HG02798 (cell line): ENCODE results near the gene CUX1.
A peak's percentile ranks its signal among the peaks of the same experiment; 100 is the strongest.
"Not testable (repeated sequence)": the region's sequence is repeated elsewhere in the genome, so short reads cannot be mapped to it uniquely, and the experiment has no call there.

Experiments
- ATAC-seq: cut with Tn5 transposase; IDR thresholded peaks from one replicate; pipeline ENCODE4 v1.9.1; 2021; ENCODE audit warnings: mild to moderate bottlenecking; ENCODE audit not compliant: unreplicated experiment, poor library complexity

Gene CUX1

GRCh38 chr7:102103027-102103372, 285.6 kb downstream of the CUX1 start:
- ATAC-seq: no peak

DNA sequence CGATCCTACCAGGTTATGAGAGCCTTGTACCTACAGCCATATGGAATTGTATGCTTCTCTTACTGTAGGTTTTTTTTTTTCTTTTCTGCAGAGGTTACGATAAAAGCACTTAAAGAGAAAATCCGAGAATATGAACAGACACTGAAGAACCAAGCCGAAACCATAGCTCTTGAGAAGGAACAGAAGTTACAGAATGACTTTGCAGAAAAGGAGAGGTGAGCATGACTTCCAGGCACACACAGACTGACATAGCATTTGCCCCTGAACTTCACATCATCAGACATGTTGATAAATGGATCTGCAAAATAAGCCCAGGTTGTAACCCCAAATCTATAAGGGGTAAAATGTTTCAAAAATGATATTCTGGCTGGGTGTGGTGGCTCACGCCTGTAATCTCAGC, 286.8 kb downstream of the CUX1 start:
- ATAC-seq: no peak

DNA sequence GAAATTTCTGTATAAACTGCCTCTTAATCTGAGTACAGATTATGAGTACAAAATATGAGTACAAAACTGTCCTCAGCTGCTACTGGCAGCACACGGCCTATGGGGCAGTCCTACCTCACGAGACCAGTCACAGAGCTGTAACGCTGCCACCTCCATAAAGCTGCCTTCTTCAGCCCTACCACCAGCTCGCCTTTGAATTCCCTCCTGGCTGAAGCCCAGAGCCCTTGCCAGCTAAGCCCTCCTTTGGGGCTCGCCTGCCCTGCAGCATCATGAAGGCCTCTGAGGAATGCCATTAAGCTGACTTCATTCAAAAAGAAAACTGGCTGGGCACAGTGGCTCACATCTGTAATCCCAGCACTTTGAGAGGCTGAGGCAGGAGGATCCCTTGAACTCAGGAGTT, 289.2 kb downstream of the CUX1 start:
- no peak for ATAC-seq

DNA sequence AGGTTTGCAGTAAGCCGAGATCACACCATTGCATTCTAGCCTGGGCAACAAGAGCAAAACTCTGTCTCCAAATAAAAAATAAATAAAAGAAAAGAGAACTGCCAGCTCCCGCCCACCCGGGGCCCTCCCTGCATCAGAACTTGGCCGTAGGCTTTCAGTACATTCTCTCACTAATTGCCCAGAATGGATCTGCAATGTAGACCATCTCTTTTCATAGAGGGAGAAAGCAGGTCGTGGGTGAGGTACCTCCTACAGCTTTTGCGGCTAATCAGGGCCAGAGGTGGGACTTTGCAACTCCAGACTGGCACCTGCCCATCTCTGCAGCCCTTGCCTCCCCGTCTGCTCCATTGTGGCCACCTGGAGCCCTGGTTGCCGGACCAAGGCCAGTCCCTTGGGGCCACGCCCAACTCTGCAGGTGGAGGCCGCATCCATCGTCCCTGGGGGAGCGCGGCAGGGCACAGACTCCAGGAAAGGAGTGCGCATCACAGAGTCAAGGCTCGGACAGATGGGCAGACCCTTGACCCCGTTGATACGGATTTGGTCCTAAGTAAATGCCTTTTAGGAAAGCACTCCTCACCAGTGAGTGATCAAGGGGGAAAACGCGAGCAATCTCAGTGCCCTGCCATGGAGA, 290.2 kb downstream of the CUX1 start:
- no peak for ATAC-seq

GRCh38 chr7:102111061-102112041, 293.9 kb downstream of the CUX1 start:
- no peak for ATAC-seq

DNA sequence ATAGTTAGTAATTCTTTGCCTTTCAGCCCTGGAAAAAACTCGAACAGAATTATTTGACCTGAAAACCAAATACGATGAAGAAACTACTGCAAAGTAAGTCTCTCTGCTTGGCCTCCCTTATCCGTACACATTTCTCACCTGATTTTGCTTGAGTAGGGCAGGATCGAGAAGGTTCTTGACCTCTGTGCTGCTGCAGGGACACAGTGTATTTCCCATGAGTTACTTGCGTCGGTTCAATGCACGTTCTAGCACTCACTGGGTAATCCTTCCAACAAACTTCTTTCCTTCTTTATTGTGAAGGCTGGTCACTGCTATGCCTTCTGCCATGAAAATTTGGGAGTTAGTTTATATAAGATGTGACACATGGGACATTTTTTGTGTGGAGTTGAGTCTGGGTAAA, 297.8 kb downstream of the CUX1 start:
- no peak for ATAC-seq

DNA sequence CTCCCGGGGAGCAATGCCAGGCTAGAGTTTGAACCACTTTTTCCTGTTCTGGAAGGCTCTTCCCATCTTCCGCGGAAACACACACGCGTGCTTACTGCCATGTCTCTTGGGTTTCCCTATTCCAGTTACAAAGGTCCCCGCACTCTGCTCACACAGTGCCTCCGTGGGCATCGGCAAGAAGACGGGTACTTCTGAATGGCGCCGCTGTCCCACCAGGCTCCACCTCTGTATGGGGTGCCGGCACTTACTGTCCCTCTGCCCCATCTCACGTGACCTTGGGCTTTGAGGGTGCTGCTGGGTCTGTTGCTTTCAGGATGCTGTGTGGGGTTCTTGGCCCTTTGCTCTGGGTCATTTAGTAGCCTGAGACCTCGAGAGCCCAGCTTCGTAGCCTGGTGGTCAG, 298.5 kb downstream of the CUX1 start:
- no peak for ATAC-seq

GRCh38 chr7:102117743-102118142, 300.3 kb downstream of the CUX1 start:
- ATAC-seq: no peak

DNA sequence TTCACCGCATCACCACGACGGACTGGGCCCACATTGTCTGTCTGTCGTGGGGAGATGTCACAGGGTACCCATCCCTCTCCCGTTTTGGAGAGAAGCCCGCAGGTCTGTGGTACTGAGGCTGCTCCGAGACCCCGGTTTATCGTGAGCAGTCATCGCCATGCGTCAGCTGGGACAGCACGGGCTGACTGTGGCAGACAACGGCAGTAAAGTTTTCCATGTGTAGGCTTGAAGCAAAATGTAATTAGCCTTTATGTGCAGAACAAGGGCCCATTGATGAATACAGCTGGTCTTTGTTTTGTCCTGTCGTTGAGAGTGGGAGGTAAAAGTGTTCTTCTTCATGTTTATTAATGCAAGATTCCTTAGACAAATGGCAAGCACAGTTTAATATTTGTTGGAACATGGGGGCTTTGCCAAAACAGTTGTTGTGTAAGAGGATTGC, 301.8 kb downstream of the CUX1 start:
- ATAC-seq: no peak

- no peak for ATAC-seq
Observed at GRCh38 chr7:102119925-102120324, 302.5 kb downstream of the CUX1 start.

DNA sequence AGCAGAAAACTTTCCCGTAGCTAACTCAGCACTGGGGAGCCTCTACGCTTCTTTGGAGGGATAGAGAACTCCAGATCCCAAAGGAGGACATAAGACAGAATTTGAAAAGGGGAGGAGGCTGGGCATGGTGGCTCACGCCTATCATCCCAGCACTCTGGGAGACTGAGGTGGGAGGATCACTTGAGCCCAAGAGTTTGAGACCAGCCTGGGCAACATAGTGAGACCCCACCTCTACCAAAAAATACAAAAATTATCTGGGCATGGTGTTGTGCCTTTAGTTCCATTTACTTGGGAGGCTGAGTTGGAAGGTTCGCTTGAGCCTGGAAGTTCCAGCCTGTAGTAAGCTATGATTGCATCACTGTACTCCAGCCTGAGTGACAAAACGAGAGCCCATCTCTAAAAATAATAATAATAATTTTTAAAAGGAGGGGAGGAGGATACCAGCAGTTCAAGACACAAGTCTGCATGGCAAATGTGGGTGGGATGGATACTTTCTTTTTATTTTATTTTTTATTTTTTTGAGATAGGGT, 303.3 kb downstream of the CUX1 start:
- no peak for ATAC-seq

DNA sequence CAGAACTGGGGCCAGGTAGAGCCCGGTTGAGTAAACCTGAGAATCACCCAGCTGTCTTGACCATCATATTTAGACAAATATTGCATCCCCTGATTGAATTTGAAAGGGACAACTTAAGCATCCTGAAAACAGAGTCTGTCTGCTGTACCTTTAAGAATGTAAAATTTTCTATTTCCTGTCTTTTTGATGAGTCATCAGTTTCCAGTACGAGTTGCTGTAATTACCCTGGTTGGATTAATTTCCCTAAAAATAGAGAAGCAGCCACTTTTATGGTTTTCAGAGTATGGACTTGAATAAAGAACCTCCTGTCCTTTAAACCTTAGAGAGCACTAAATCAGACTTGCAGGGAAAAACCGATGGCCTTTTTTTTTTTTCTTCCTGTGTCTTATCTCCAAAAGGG, 304.6 kb downstream of the CUX1 start:
- ATAC-seq: no peak

DNA sequence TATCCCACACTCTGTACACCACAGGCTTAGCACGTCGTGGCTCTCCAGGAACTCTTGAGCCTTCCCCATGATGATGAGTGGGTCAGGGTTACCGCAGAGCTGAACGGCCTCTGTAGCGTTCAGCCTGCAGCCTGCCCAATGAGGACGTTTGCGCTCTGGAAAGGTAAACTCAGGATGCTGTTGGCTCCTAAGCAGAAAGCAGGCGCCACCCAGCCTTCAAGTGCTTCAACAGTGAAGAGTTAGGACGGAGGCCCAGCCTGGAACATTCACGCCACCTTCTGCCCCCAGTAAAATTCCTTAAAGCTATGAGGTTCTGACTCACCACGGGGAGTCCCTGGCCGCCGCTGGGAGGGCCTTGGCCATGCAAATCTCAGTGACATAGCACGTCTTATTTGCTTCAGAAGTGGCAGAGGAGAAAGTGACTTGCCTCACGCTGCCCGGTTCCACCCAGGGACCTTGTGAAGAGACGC, 307.7 kb downstream of the CUX1 start:
- ATAC-seq: peak; percentile 41

- ATAC-seq: no peak
Observed at GRCh38 chr7:102128303-102128702, 310.9 kb downstream of the CUX1 start.

DNA sequence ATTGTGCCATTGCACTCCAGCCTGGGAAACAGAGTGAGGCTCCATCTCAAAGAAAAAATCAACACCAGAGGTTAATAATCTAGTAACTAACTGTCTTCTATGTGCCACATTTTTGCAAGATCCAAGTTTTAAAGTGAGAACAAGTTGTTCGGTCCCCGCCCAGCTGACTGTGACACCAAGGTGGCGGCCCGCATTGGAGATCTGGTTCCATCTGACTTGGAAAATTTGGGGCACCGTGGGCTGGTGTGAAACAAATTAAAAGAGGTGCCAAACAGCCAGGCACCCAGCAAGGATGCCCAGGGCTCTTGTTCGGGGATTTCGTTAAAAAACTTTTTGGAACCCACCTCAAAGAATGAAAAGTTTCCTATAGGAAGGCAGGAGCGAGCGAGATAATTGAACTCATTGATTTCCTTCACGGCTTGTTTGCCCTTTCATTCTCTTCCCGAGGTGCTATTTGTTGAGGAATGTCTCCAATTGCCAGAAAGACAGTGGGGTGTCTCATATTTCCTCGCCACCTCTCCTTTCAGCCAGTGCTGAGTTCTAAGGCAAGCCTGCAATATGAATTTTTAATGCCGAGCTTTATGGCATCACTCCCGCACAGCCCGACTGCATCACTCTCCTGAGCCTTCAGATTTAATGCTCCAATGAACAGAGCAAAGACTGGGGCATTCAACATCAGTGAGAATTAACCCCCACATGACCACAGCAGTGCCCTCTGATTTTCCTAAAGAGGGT, 312.4 kb downstream of the CUX1 start:
- no peak for ATAC-seq

DNA sequence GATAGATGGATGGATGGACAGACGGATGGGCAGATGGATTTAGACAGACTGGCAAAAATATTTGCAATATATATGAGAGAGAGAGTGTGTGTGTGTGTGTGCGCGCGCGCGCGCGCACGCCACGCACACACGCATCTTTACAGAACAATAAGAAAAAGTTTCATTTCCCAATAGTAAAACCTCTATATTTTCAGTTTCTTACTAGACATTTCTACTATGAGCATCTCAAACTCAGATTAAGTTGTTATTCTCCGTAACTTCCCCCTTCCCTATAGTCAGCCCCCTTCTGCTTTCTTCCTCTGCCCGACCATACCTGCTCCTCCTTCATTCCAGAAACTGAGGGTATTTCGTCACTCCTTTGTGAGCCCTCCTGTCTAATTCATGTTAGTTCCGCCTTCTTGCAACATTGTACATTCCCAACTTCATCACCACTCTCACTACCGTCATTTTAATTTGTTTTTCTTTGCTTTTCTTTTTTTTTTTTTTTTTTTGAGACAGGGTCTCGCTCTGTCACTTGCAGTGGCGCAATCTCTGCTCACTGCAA, 314.9 kb downstream of the CUX1 start:
- ATAC-seq: no peak

DNA sequence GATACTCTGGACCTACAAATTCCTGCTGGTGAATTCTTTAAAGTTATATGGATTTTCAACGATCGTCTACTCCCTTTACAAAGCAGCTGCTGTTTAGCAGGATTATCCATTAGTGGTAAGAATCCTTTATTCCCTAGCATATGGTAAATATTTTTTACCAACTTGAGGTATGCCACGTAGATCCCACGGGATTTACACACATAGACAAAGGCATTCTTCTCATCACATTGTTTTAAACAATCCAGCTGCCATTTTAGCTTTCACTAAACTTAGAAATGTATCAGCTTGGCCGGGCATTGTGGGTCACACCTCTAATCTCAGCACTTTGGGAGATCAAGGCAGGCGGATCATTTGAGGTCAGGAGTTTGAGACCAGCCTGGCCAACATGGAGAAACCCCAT, 321.2 kb downstream of the CUX1 start:
- ATAC-seq: no peak

GRCh38 chr7:102140952-102141370, 323.5 kb downstream of the CUX1 start:
- ATAC-seq: no peak

GRCh38 chr7:102142433-102142832, 325.0 kb downstream of the CUX1 start:
- ATAC-seq: not testable (repeated sequence)

- ATAC-seq: no peak
Observed at GRCh38 chr7:102146122-102146521, 328.7 kb downstream of the CUX1 start.
